ENCODE data around the gene SCRG1.

GRCh38 chr4:173411106-173411693, 12.3 kb upstream of the SCRG1 start:
- TF ChIP-seq POLR2A (IDR thresholded peaks at IDR 0.05; ENCODE audit: low read depth, low read length) (no peak), POLR2AphosphoS5 (IDR thresholded peaks at IDR 0.05; ENCODE audit: low read depth, low read length) (no peak), TAF1 (IDR thresholded peaks at IDR 0.05; ENCODE audit: borderline replicate concordance, low read depth, low read length) (no peak)
